Thoracic aorta (tissue), 2 donors: ENCODE data around the gene CEP55. TPM values are rescaled to one million over a fixed set of nuclear protein-coding genes. Genes with fewer than 3 reads are reported as not detected.

ENCODE experiments used
- ATAC-seq: fragments of 150-250 bp; one replicate; pipeline ENCODE4 v1.8.0; 2017; ENCODE audit warnings: low read depth; ENCODE audit not compliant: insufficient number of reproducible peaks, low FRiP score
- DNase-seq: peaks from one replicate; pipeline ENCODE4 v3.0.0-alpha.2; 2020; ENCODE audit warnings: low spot score
- H3K27ac ChIP-seq, 2 donors: fragments of 200-600 bp; sonication (generic); 1 replicate in 1 of 2; 2 replicates in 1 of 2; pipeline ENCODE4 v1.5.1; 2016; ENCODE audit warnings: mild to moderate bottlenecking in 2 of 2, moderate library complexity in 2 of 2
- H3K27me3 ChIP-seq: fragments of 200-600 bp; sonication (generic); replicated peaks from 2 replicates; pipeline ENCODE4 v1.6.0; 2016; ENCODE audit warnings: mild to moderate bottlenecking; ENCODE audit not compliant: insufficient read depth
- H3K36me3 ChIP-seq: fragments of 200-600 bp; sonication (generic); one replicate; pipeline ENCODE4 v1.5.1; 2016
- H3K4me1 ChIP-seq, 2 donors: fragments of 200-600 bp; sonication (generic); 1 replicate in 1 of 2; 2 replicates in 1 of 2; pipeline versions ENCODE4 v1.5.1 to v1.6.0; 2016; ENCODE audit warnings: low read depth in 2 of 2, mild to moderate bottlenecking in 1 of 2; ENCODE audit not compliant: control insufficient read depth in 1 of 2
- H3K4me3 ChIP-seq: fragments of 200-600 bp; sonication (generic); 2 replicates; pipeline ENCODE4 v1.5.1; 2016; ENCODE audit warnings: mild to moderate bottlenecking
- H3K9me3 ChIP-seq: fragments of 200-600 bp; sonication (generic); 2 replicates; pipeline ENCODE4 v1.5.1; 2016
- CTCF ChIP-seq: fragments of 200-600 bp; sonication (generic); IDR thresholded peaks from one replicate; pipeline ENCODE4 v1.5.1; 2019; ENCODE audit warnings: antibody characterized with exemption
- total RNA-seq, 2 donors: library from RNA; depleted of rRNA; stranded (reverse); fragments of >200 nt; gene quantifications; one replicate each; pipeline versions ENCODE4 v1.1.0 to v1.2.3, GENCODE V29; 2016

The CEP55 gene
- total RNA-seq, 2 donors from 2014 or later, result 5.1 TPM; not detected in 1

- ATAC-seq, result no peak
Measured at GRCh38 chr10:93509816-93510215, 13.4 kb downstream of the CEP55 start.

GRCh38 chr10:93512565-93512964, 16.2 kb downstream of the CEP55 start:
- H3K36me3 ChIP-seq, result no peaks in the 10 kb centered on the region
- H3K4me1 ChIP-seq, result peaks cover 16 to 22% of the 10 kb centered on the region in 2 donors
- no peak overlapping the region for H3K4me3 ChIP-seq
- DNase-seq (no peak), ATAC-seq (no peak)
- no peaks in the 10 kb centered on the region for H3K9me3 ChIP-seq
- TF ChIP-seq CTCF, result no peak
- no peaks in the 10 kb centered on the region for H3K27me3 ChIP-seq
- H3K27ac ChIP-seq, result no peak overlapping the region

More at GRCh38 chr10:93509816-93510215, 13.4 kb downstream of the CEP55 start:
- H3K36me3 ChIP-seq, result no peaks in the 10 kb centered on the region
- H3K4me1 ChIP-seq, result peaks cover 6 to 8% of the 10 kb centered on the region in 2 donors
- H3K27ac ChIP-seq, result no peak overlapping the region
- no peak overlapping the region for H3K4me3 ChIP-seq
- no peak for DNase-seq
- no peaks in the 10 kb centered on the region for H3K27me3 ChIP-seq
- no peak for TF ChIP-seq CTCF
- no peaks in the 10 kb centered on the region for H3K9me3 ChIP-seq

GRCh38 chr10:93513091-93513490, 16.7 kb downstream of the CEP55 start:
- no peak for ATAC-seq

GRCh38 chr10:93514521-93514920, 18.1 kb downstream of the CEP55 start:
- Histone ChIP-seq H3K9me3 (no peaks in the 10 kb centered on the region), H3K4me1 (peaks cover 16 to 22% of the 10 kb centered on the region in 2 donors), H3K36me3 (no peaks in the 10 kb centered on the region), H3K27ac (peak overlapping the region; percentile 79 to 83), H3K27me3 (no peaks in the 10 kb centered on the region), H3K4me3 (no peak overlapping the region)
- TF ChIP-seq CTCF, result no peak
- ATAC-seq (no peak), DNase-seq (no peak)

More at GRCh38 chr10:93513091-93513490, 16.7 kb downstream of the CEP55 start:
- Histone ChIP-seq H3K4me3 (no peak overlapping the region), H3K27me3 (no peaks in the 10 kb centered on the region), H3K36me3 (no peaks in the 10 kb centered on the region), H3K27ac (no peak overlapping the region), H3K9me3 (no peaks in the 10 kb centered on the region), H3K4me1 (peaks cover 16 to 22% of the 10 kb centered on the region in 2 donors)
- TF ChIP-seq CTCF, result no peak
- no peak for DNase-seq

- ATAC-seq (peak; percentile 38), DNase-seq (no peak)
- Histone ChIP-seq H3K27ac (peak overlapping the region; percentile 79 to 83), H3K36me3 (no peaks in the 10 kb centered on the region), H3K9me3 (no peaks in the 10 kb centered on the region), H3K4me3 (peak overlapping the region; percentile 10), H3K4me1 (peaks cover 16 to 22% of the 10 kb centered on the region in 2 donors), H3K27me3 (no peaks in the 10 kb centered on the region)
- TF ChIP-seq CTCF, result no peak
Measured at GRCh38 chr10:93515071-93516005, 18.9 kb downstream of the CEP55 start.
